ENCODE measurements around the gene ATP2A3. TPM values are rescaled to one million over a fixed set of nuclear protein-coding genes. Genes with fewer than 3 reads are reported as not detected.

The ATP2A3 gene
- total and polyA plus RNA-seq, 4 experiments from 2014 or later, result 34.4 to 177 (median 123) TPM

GRCh38 chr17:3972931-3973330, 8.7 kb upstream of the ATP2A3 start:
- POLR2A ChIA-PET (ENCODE audit: partially characterized antibody), result interaction anchor here (1.5 kb wide), 1 partner anchor 9 kb away, joined by 3 read pairs; the partner anchor contains the start of gene ATP2A3
- Histone ChIP-seq H3K27ac (ENCODE audit: low read depth, low read length) (no peak overlapping the region), H3K36me3 (ENCODE audit: insufficient read depth, low read length) (no peaks in the 10 kb centered on the region), H3K4me3 (ENCODE audit: low read length in 2 of 2) (no peak overlapping the region), H3K27me3 (ENCODE audit: insufficient read depth, low read length) (no peaks in the 10 kb centered on the region), H3K9me3 (ENCODE audit: control insufficient read depth in 1 of 2, low read length in 2 of 2) (no peaks in the 10 kb centered on the region), H3K4me1 (ENCODE audit: insufficient read depth, low read length) (peaks cover 15% of the 10 kb centered on the region)
- H3K4me3 Mint-ChIP-seq, result peak overlapping the region in 6 of 8 donors; percentile 64 to 87 (median 78)
- H3K4me1 Mint-ChIP-seq, result peaks cover 10 to 31% (median 17%) of the 10 kb centered on the region in 4 donors
- H3K36me3 Mint-ChIP-seq, result no peaks in the 10 kb centered on the region
- CTCF ChIA-PET (ENCODE audit: partially characterized antibody), result no interaction called here
- intact Hi-C loops (cut with micrococcal nuclease), result no loop called here
- H3K9me3 Mint-ChIP-seq, result peaks cover 0 to 9% (median 4%) of the 10 kb centered on the region in 8 donors
- DNase-seq, result no peak
- H3K27me3 Mint-ChIP-seq, result no peaks in the 10 kb centered on the region
- peak overlapping the region in 2 of 7 donors; percentile 7 to 70 for H3K27ac Mint-ChIP-seq

GRCh38 chr17:3972281-3972731, 8.1 kb upstream of the ATP2A3 start:
- ChIA-PET CTCF (ENCODE audit: partially characterized antibody) (no interaction called here), POLR2A (ENCODE audit: partially characterized antibody) (interaction anchor here (1.5 kb wide), 1 partner anchor 9 kb away, joined by 3 read pairs; the partner anchor contains the start of gene ATP2A3)
- Mint-ChIP-seq H3K27me3 (no peaks in the 10 kb centered on the region), H3K4me3 (peak overlapping the region; percentile 3 to 87 (median 76)), H3K36me3 (no peaks in the 10 kb centered on the region), H3K4me1 (peaks cover 10 to 31% (median 17%) of the 10 kb centered on the region in 4 donors), H3K9me3 (peaks cover 0 to 9% (median 4%) of the 10 kb centered on the region in 8 donors), H3K27ac (peak overlapping the region in 5 of 7 donors; percentile 46 to 77 (median 70))
- no peaks in the 10 kb centered on the region for H3K36me3 ChIP-seq (ENCODE audit: insufficient read depth, low read length)
- H3K27ac ChIP-seq (ENCODE audit: low read depth, low read length), result no peak overlapping the region
- intact Hi-C loops (cut with micrococcal nuclease), result no loop called here
- H3K4me3 ChIP-seq (ENCODE audit: low read length in 2 of 2), result peak overlapping the region in 1 of 2 donors; percentile 22
- no peaks in the 10 kb centered on the region for H3K27me3 ChIP-seq (ENCODE audit: insufficient read depth, low read length)
- H3K9me3 ChIP-seq (ENCODE audit: control insufficient read depth in 1 of 2, low read length in 2 of 2), result no peaks in the 10 kb centered on the region
- no peak for DNase-seq
- H3K4me1 ChIP-seq (ENCODE audit: insufficient read depth, low read length), result peaks cover 15% of the 10 kb centered on the region

GRCh38 chr17:3970668-3971067, 6.4 kb upstream of the ATP2A3 start:
- no peak for DNase-seq
- ChIA-PET CTCF (ENCODE audit: partially characterized antibody) (interaction anchor here (1.2 kb wide), 1 partner anchor 57 kb away, joined by 3 read pairs; no protein-coding TSS in a partner anchor), POLR2A (ENCODE audit: partially characterized antibody) (no interaction called here)
- Histone ChIP-seq H3K9me3 (ENCODE audit: control insufficient read depth in 1 of 2, low read length in 2 of 2) (no peaks in the 10 kb centered on the region), H3K27me3 (ENCODE audit: insufficient read depth, low read length) (no peaks in the 10 kb centered on the region), H3K4me1 (ENCODE audit: insufficient read depth, low read length) (peaks cover 15% of the 10 kb centered on the region), H3K4me3 (ENCODE audit: low read length in 2 of 2) (no peak overlapping the region), H3K36me3 (ENCODE audit: insufficient read depth, low read length) (no peaks in the 10 kb centered on the region), H3K27ac (ENCODE audit: low read depth, low read length) (no peak overlapping the region)
- Mint-ChIP-seq H3K9me3 (peaks cover 0 to 9% (median 4%) of the 10 kb centered on the region in 8 donors), H3K4me3 (no peak overlapping the region), H3K4me1 (peaks cover 10 to 31% (median 18%) of the 10 kb centered on the region in 4 donors), H3K27me3 (no peaks in the 10 kb centered on the region), H3K27ac (peak overlapping the region in 1 of 7 donors; percentile 37), H3K36me3 (no peaks in the 10 kb centered on the region)
- intact Hi-C loops (cut with micrococcal nuclease), result no loop called here

GRCh38 chr17:3969963-3970362, 5.7 kb upstream of the ATP2A3 start:
- Histone ChIP-seq H3K4me3 (ENCODE audit: low read length in 2 of 2) (no peak overlapping the region), H3K27me3 (ENCODE audit: insufficient read depth, low read length) (no peaks in the 10 kb centered on the region), H3K27ac (ENCODE audit: low read depth, low read length) (no peak overlapping the region), H3K36me3 (ENCODE audit: insufficient read depth, low read length) (no peaks in the 10 kb centered on the region), H3K9me3 (ENCODE audit: control insufficient read depth in 1 of 2, low read length in 2 of 2) (no peaks in the 10 kb centered on the region), H3K4me1 (ENCODE audit: insufficient read depth, low read length) (peaks cover 21% of the 10 kb centered on the region)
- ChIA-PET POLR2A (ENCODE audit: partially characterized antibody) (no interaction called here), CTCF (ENCODE audit: partially characterized antibody) (interaction anchor here (1.0 kb wide), 1 partner anchor 21 kb away, joined by 3 read pairs; no protein-coding TSS in a partner anchor)
- intact Hi-C loops (cut with micrococcal nuclease), result no loop called here
- H3K4me1 Mint-ChIP-seq, result peaks cover 16 to 35% (median 24%) of the 10 kb centered on the region in 4 donors
- no peak overlapping the region for H3K27ac Mint-ChIP-seq
- H3K4me3 Mint-ChIP-seq, result no peak overlapping the region
- H3K27me3 Mint-ChIP-seq, result no peaks in the 10 kb centered on the region
- no peak for DNase-seq
- peaks cover 0 to 7% (median 2%) of the 10 kb centered on the region in 8 donors for H3K9me3 Mint-ChIP-seq
- no peaks in the 10 kb centered on the region for H3K36me3 Mint-ChIP-seq

GRCh38 chr17:3968886-3969524, 4.8 kb upstream of the ATP2A3 start:
- Histone ChIP-seq H3K36me3 (ENCODE audit: insufficient read depth, low read length) (no peaks in the 10 kb centered on the region), H3K9me3 (ENCODE audit: control insufficient read depth in 1 of 2, low read length in 2 of 2) (no peaks in the 10 kb centered on the region), H3K27ac (ENCODE audit: low read depth, low read length) (no peak overlapping the region), H3K4me1 (ENCODE audit: insufficient read depth, low read length) (peaks cover 21% of the 10 kb centered on the region), H3K4me3 (ENCODE audit: low read length in 2 of 2) (no peak overlapping the region), H3K27me3 (ENCODE audit: insufficient read depth, low read length) (no peaks in the 10 kb centered on the region)
- Mint-ChIP-seq H3K36me3 (peaks cover 0 to 2% of the 10 kb centered on the region in 2 donors), H3K4me3 (peak overlapping the region in 1 of 8 donors; percentile 40), H3K27ac (no peak overlapping the region), H3K4me1 (peaks cover 17 to 31% (median 23%) of the 10 kb centered on the region in 4 donors), H3K27me3 (no peaks in the 10 kb centered on the region), H3K9me3 (no peaks in the 10 kb centered on the region)
- intact Hi-C loops (cut with micrococcal nuclease), result no loop called here
- ChIA-PET CTCF (ENCODE audit: partially characterized antibody) (interaction anchor here (1.0 kb wide), 1 partner anchor 20 kb away, joined by 3 read pairs; no protein-coding TSS in a partner anchor), POLR2A (ENCODE audit: partially characterized antibody) (no interaction called here)
- DNase-seq, result no peak

- intact Hi-C loops (cut with micrococcal nuclease), result no loop called here
These were observed 3.8 kb upstream of the ATP2A3 start for GRCh38 chr17:3968015-3968414.

GRCh38 chr17:3966720-3967363, 2.6 kb upstream of the ATP2A3 start:
- no peak for DNase-seq
- H3K4me1 Mint-ChIP-seq, result peaks cover 16 to 29% (median 24%) of the 10 kb centered on the region in 4 donors
- Histone ChIP-seq H3K27ac (ENCODE audit: low read depth, low read length) (no peak overlapping the region), H3K9me3 (ENCODE audit: control insufficient read depth in 1 of 2, low read length in 2 of 2) (no peaks in the 10 kb centered on the region), H3K4me3 (ENCODE audit: low read length in 2 of 2) (no peak overlapping the region), H3K27me3 (ENCODE audit: insufficient read depth, low read length) (no peaks in the 10 kb centered on the region), H3K4me1 (ENCODE audit: insufficient read depth, low read length) (peaks cover 22% of the 10 kb centered on the region), H3K36me3 (ENCODE audit: insufficient read depth, low read length) (no peaks in the 10 kb centered on the region)
- peak overlapping the region in 4 of 7 donors; percentile 56 to 87 (median 63) for H3K27ac Mint-ChIP-seq
- H3K36me3 Mint-ChIP-seq, result peaks cover 0 to 9% of the 10 kb centered on the region in 2 donors
- intact Hi-C loops (cut with micrococcal nuclease), result no loop called here
- no peaks in the 10 kb centered on the region for H3K9me3 Mint-ChIP-seq
- peak overlapping the region in 4 of 8 donors; percentile 43 to 59 (median 54) for H3K4me3 Mint-ChIP-seq
- ChIA-PET POLR2A (ENCODE audit: partially characterized antibody) (interaction anchor here (1.2 to 5.0 kb wide), 2 partner anchors 36 to 177 kb away, joined by 3 to 46 read pairs; no protein-coding TSS in a partner anchor), CTCF (ENCODE audit: partially characterized antibody) (interaction anchor here (2.1 to 2.7 kb wide), 3 partner anchors 13 to 53 kb away, joined by 8 to 23 read pairs (median 17); no protein-coding TSS in a partner anchor)
- no peaks in the 10 kb centered on the region for H3K27me3 Mint-ChIP-seq

More at GRCh38 chr17:3968015-3968414, 3.8 kb upstream of the ATP2A3 start:
- Histone ChIP-seq H3K4me3 (ENCODE audit: low read length in 2 of 2) (no peak overlapping the region), H3K9me3 (ENCODE audit: control insufficient read depth in 1 of 2, low read length in 2 of 2) (no peaks in the 10 kb centered on the region), H3K4me1 (ENCODE audit: insufficient read depth, low read length) (peaks cover 22% of the 10 kb centered on the region), H3K27me3 (ENCODE audit: insufficient read depth, low read length) (no peaks in the 10 kb centered on the region), H3K36me3 (ENCODE audit: insufficient read depth, low read length) (no peaks in the 10 kb centered on the region), H3K27ac (ENCODE audit: low read depth, low read length) (no peak overlapping the region)
- CTCF ChIA-PET (ENCODE audit: partially characterized antibody), result no interaction called here
- Mint-ChIP-seq H3K4me1 (peaks cover 18 to 29% (median 23%) of the 10 kb centered on the region in 4 donors), H3K27me3 (no peaks in the 10 kb centered on the region), H3K4me3 (peak overlapping the region in 2 of 8 donors; percentile 8 to 9), H3K9me3 (no peaks in the 10 kb centered on the region), H3K27ac (peak overlapping the region in 1 of 7 donors; percentile 5), H3K36me3 (peaks cover 0 to 4% of the 10 kb centered on the region in 2 donors)
- POLR2A ChIA-PET (ENCODE audit: partially characterized antibody), result no interaction called here
- no peak for DNase-seq
